C4-2B (cell line): ENCODE data around the gene ANKRD31.
"Not testable (repeated sequence)": the region's sequence is repeated elsewhere in the genome, so short reads cannot be mapped to it uniquely, and the experiment has no call there.

Experiments
- ZFX ChIP-seq: fragments of 450-650 bp; IDR thresholded peaks from 2 replicates; pipeline ENCODE4 v1.6.1; 2017
- TF ChIP-seq, protein P1 (sequence below): fragments of 450-650 bp; conservative IDR thresholded peaks from 2 replicates; pipeline ENCODE4 v1.5.1; 2017; ENCODE audit warnings: mild to moderate bottlenecking

DNA sequence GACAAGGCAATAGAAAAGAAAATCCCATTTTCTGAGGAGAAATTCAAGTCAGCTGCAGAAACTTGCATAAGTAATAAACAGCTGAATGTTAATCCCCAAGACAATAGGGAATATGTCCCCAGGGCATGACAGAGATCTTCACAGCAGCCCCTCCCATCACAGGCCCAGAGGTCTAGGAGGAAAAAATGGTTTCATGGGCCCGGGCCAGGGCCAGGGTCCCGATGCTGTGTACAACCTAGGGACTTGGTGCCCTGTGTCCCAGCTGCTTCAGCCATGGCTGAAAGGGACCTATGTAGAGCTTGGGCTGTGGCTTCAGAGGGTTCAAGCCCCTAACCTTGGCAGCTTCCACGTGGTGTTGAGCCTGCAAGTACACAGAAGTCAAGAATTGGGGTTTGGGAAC is 75.2 kb downstream of the ANKRD31 start:
- TF ChIP-seq, protein P1, sequence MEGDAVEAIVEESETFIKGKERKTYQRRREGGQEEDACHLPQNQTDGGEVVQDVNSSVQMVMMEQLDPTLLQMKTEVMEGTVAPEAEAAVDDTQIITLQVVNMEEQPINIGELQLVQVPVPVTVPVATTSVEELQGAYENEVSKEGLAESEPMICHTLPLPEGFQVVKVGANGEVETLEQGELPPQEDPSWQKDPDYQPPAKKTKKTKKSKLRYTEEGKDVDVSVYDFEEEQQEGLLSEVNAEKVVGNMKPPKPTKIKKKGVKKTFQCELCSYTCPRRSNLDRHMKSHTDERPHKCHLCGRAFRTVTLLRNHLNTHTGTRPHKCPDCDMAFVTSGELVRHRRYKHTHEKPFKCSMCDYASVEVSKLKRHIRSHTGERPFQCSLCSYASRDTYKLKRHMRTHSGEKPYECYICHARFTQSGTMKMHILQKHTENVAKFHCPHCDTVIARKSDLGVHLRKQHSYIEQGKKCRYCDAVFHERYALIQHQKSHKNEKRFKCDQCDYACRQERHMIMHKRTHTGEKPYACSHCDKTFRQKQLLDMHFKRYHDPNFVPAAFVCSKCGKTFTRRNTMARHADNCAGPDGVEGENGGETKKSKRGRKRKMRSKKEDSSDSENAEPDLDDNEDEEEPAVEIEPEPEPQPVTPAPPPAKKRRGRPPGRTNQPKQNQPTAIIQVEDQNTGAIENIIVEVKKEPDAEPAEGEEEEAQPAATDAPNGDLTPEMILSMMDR = not testable (repeated sequence)
- TF ChIP-seq ZFX = not testable (repeated sequence)
